Measurements from ENCODE around the gene CACNA1G.

CACNA1G gene

GRCh38 chr17:50618300-50618699 is 57.8 kb downstream of the CACNA1G start:
- POLR2A ChIA-PET (ENCODE audit: low non-redundant PET) = no interaction called here
- CTCF ChIA-PET = interaction anchor here (0.6 kb wide), 1 partner anchor 61 kb away, joined by 3 read pairs; no protein-coding TSS in a partner anchor
- H3K27ac ChIP-seq = peak overlapping the region; percentile 13; the same call in 1 of the 2 replicates
- TF ChIP-seq CTCF (conservative IDR thresholded peaks at IDR 0.05; ENCODE audit: low read depth) = no peak
- DNase-seq (ENCODE audit: low spot score) = no peak

- DNase-seq (ENCODE audit: low spot score) = no peak
- no peak for TF ChIP-seq CTCF (conservative IDR thresholded peaks at IDR 0.05; ENCODE audit: low read depth)
- POLR2A ChIA-PET (ENCODE audit: low non-redundant PET) = no interaction called here
- no peak overlapping the region; the same call in 1 of the 2 replicates for H3K27ac ChIP-seq
- CTCF ChIA-PET = interaction anchor here (0.6 to 1.2 kb wide), 2 partner anchors 12 to 62 kb away, joined by 3 to 4 read pairs; no protein-coding TSS in a partner anchor
Observed at GRCh38 chr17:50618941-50619340, 58.4 kb downstream of the CACNA1G start.

- ChIA-PET POLR2A (ENCODE audit: low non-redundant PET) (no interaction called here), CTCF (interaction anchor here (0.6 to 1.2 kb wide), 3 partner anchors 11 to 136 kb away, joined by 3 to 4 read pairs (median 4); no protein-coding TSS in a partner anchor)
- no peak for DNase-seq (ENCODE audit: low spot score)
- no peak for TF ChIP-seq CTCF (conservative IDR thresholded peaks at IDR 0.05; ENCODE audit: low read depth)
- H3K27ac ChIP-seq = no peak overlapping the region
Observed at GRCh38 chr17:50619489-50619888, 59.0 kb downstream of the CACNA1G start.

- POLR2A ChIA-PET (ENCODE audit: low non-redundant PET) = no interaction called here
- CTCF ChIA-PET = interaction anchor here (0.6 to 1.2 kb wide), 3 partner anchors 11 to 137 kb away, joined by 3 to 5 read pairs (median 4); no protein-coding TSS in a partner anchor
- no peak for TF ChIP-seq CTCF (conservative IDR thresholded peaks at IDR 0.05; ENCODE audit: low read depth)
- H3K27ac ChIP-seq = no peak overlapping the region
- DNase-seq (ENCODE audit: low spot score) = no peak
Observed at GRCh38 chr17:50620237-50620636, 59.7 kb downstream of the CACNA1G start.

GRCh38 chr17:50620858-50621257 is 60.3 kb downstream of the CACNA1G start:
- H3K27ac ChIP-seq = no peak overlapping the region
- no peak for DNase-seq (ENCODE audit: low spot score)
- CTCF ChIA-PET = interaction anchor here (0.6 to 1.1 kb wide), 3 partner anchors 10 to 260 kb away, joined by 3 to 5 read pairs (median 4); no protein-coding TSS in a partner anchor
- POLR2A ChIA-PET (ENCODE audit: low non-redundant PET) = no interaction called here
- no peak for TF ChIP-seq CTCF (conservative IDR thresholded peaks at IDR 0.05; ENCODE audit: low read depth)

- no peak overlapping the region for H3K27ac ChIP-seq
- ChIA-PET CTCF (interaction anchor here (0.6 to 1.1 kb wide), 3 partner anchors 9 to 261 kb away, joined by 3 to 5 read pairs (median 4); no protein-coding TSS in a partner anchor), POLR2A (ENCODE audit: low non-redundant PET) (no interaction called here)
- no peak for DNase-seq (ENCODE audit: low spot score)
- TF ChIP-seq CTCF (conservative IDR thresholded peaks at IDR 0.05; ENCODE audit: low read depth) = no peak
Observed at GRCh38 chr17:50621574-50622031, 61.1 kb downstream of the CACNA1G start.

Data from RWPE1 (cell line).